ENCODE results near the gene MAPT.
"Not testable (repeated sequence)": the region's sequence is repeated elsewhere in the genome, so short reads cannot be mapped to it uniquely, and the experiment has no call there.

Gene MAPT

GRCh38 chr17:45908460-45908859, 14.1 kb downstream of the MAPT start:
- no peak overlapping the region for H3K4me3 ChIP-seq (ENCODE audit: low read depth, low read length)
- no peaks in the 10 kb centered on the region for H3K36me3 ChIP-seq (replicated peaks)
- no peak overlapping the region for H3K27ac ChIP-seq
- TF ChIP-seq, protein P1, sequence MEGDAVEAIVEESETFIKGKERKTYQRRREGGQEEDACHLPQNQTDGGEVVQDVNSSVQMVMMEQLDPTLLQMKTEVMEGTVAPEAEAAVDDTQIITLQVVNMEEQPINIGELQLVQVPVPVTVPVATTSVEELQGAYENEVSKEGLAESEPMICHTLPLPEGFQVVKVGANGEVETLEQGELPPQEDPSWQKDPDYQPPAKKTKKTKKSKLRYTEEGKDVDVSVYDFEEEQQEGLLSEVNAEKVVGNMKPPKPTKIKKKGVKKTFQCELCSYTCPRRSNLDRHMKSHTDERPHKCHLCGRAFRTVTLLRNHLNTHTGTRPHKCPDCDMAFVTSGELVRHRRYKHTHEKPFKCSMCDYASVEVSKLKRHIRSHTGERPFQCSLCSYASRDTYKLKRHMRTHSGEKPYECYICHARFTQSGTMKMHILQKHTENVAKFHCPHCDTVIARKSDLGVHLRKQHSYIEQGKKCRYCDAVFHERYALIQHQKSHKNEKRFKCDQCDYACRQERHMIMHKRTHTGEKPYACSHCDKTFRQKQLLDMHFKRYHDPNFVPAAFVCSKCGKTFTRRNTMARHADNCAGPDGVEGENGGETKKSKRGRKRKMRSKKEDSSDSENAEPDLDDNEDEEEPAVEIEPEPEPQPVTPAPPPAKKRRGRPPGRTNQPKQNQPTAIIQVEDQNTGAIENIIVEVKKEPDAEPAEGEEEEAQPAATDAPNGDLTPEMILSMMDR (IDR thresholded peaks at IDR 0.05; ENCODE audit: low read depth, low read length, missing control alignments): no peak
- peaks cover 18% of the 10 kb centered on the region for H3K27me3 ChIP-seq (replicated peaks)
- in situ Hi-C loops (cut with HindIII; ENCODE audit: low pct_ligation_motif_present, low sequenced_read_pairs): no loop called here
- no peak for DNase-seq

DNA sequence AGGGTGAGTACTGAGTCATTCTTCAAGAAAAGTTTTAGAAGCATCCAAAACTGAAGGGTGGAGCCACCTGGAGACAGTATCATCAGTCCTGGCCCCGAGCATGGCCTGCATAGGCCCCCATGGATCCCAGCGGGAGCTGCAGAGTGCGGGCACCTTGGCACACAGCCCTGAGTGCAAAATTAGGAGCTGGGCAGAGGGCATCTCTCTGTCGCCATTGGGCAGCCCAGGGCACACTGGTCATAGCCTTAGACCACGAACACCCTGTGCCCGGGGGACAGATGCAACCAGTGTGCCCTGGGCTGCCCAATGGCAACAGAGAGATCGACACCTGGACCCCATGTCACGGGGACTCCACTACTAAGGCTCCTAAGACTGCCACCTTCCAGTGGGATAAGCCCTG, 14.6 kb downstream of the MAPT start:
- Histone ChIP-seq H3K36me3 (replicated peaks) (no peaks in the 10 kb centered on the region), H3K27me3 (replicated peaks) (peaks cover 18% of the 10 kb centered on the region), H3K27ac (no peak overlapping the region), H3K4me3 (ENCODE audit: low read depth, low read length) (no peak overlapping the region)
- in situ Hi-C loops (cut with HindIII; ENCODE audit: low pct_ligation_motif_present, low sequenced_read_pairs): no loop called here
- DNase-seq: no peak
- TF ChIP-seq, protein P1 (IDR thresholded peaks at IDR 0.05; ENCODE audit: low read depth, low read length, missing control alignments): no peak

DNA sequence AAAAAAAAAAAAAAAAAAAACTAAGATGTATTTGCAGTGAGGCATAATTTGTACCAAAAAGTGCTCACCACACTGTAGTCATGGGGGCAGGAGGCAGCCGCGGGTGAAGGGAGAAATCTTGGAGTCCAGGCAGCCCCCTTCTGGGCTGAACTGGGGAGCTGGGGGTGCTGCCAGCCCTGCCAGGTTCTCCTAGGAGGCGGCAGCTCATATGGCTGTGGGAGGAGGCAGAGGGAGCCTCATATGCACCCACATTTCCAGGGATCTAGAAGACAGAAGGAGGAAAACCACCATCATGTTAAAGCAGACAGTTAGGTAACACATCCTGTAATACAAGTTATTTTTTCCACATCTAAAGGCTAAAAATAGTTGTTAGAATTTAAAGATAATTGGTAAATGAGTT, 16.3 kb downstream of the MAPT start:
- TF ChIP-seq, protein P1 (IDR thresholded peaks at IDR 0.05; ENCODE audit: low read depth, low read length, missing control alignments): no peak
- Histone ChIP-seq H3K27ac (no peak overlapping the region), H3K36me3 (replicated peaks) (no peaks in the 10 kb centered on the region), H3K27me3 (replicated peaks) (peaks cover 13% of the 10 kb centered on the region), H3K4me3 (ENCODE audit: low read depth, low read length) (no peak overlapping the region)
- in situ Hi-C loops (cut with HindIII; ENCODE audit: low pct_ligation_motif_present, low sequenced_read_pairs): no loop called here
- DNase-seq: no peak

GRCh38 chr17:45912319-45912718, 18.0 kb downstream of the MAPT start:
- DNase-seq: no peak
- Histone ChIP-seq H3K27me3 (replicated peaks) (peaks cover 3% of the 10 kb centered on the region), H3K27ac (no peak overlapping the region), H3K36me3 (replicated peaks) (no peaks in the 10 kb centered on the region), H3K4me3 (ENCODE audit: low read depth, low read length) (no peak overlapping the region)
- TF ChIP-seq, protein P1 (IDR thresholded peaks at IDR 0.05; ENCODE audit: low read depth, low read length, missing control alignments): no peak
- in situ Hi-C loops (cut with HindIII; ENCODE audit: low pct_ligation_motif_present, low sequenced_read_pairs): no loop called here

DNA sequence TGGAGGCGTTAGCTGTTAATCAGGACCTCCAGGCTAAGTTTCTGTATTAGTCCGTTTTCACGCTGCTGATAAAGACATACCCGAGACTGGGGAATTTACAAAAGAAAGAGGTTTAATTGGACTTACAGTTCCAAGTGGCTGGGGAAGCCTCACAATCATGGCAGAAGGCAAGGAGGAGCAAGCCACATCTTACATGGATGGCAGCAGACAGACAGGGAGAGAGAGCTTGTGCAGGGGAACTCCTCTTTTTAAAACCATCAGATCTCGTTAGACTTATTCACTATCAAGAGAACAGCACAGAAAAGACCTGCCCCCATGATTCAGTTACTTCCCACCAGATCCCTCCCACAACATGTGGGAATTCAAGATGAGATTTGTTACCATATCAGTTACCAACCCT, 18.7 kb downstream of the MAPT start:
- in situ Hi-C loops (cut with HindIII; ENCODE audit: low pct_ligation_motif_present, low sequenced_read_pairs); H3K36me3 ChIP-seq (replicated peaks); H3K4me3 ChIP-seq (ENCODE audit: low read depth, low read length); H3K27me3 ChIP-seq (replicated peaks); DNase-seq; H3K27ac ChIP-seq: not testable (repeated sequence)

DNA sequence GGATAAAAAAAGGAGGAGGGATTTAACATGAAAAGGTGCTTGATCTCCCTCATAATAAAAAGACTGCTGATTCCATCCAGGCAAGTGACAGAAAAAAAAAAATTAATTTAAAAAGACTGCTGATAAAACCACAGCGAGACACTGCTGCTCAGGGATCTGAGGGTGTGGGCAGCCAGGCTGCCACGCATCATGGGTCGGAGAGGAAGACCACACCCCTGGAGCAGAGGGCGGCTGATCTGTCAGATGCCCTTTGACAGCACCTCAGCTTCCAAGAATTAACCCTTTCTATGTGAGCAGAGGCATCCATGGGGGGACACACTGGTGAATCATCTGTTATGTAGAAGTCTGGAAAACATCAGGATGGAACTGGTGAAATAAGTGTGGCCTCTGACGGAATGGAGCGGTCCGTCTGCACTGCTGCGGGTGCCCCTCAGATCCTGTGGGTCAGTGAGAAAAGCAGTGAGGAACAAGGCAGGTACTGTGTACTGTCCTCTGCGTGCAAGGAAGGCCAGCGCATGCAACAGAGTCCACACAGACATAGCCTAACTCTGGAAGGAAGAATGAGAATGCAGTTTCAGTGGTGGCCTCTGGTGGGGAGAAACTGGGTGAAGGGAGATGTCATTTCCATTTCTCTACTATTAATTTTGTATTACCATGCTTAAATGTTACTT, 19.8 kb downstream of the MAPT start:
- H3K4me3 ChIP-seq (ENCODE audit: low read depth, low read length): no peak overlapping the region
- H3K27ac ChIP-seq: no peak overlapping the region
- DNase-seq: no peak
- no peaks in the 10 kb centered on the region for H3K36me3 ChIP-seq (replicated peaks)
- H3K27me3 ChIP-seq (replicated peaks): no peaks in the 10 kb centered on the region
- in situ Hi-C loops (cut with HindIII; ENCODE audit: low pct_ligation_motif_present, low sequenced_read_pairs): no loop called here
- TF ChIP-seq, protein P1 (IDR thresholded peaks at IDR 0.05; ENCODE audit: low read depth, low read length, missing control alignments): no peak

Measured in brain microvascular endothelial cell (primary cell).